Measurements from ENCODE around the gene SFT2D3. TPM values are rescaled to one million over a fixed set of nuclear protein-coding genes. Genes with fewer than 3 reads are reported as not detected.

The SFT2D3 gene
- total and polyA plus RNA-seq, 2 of the 13 experiments (the other 11 are each of a cell fraction or from before 2014, with no cell fraction given) = 8.3 to 9.4 TPM

GRCh38 chr2:127704641-127705390 is 3.5 kb downstream of the SFT2D3 start:
- Histone ChIP-seq H3K27ac (ENCODE audit: extremely low read length, insufficient read depth, low read length) (no peak overlapping the region), H2AFZ (ENCODE audit: low read length) (no peak overlapping the region), H3K4me1 (ENCODE audit: insufficient read depth, low read length) (peaks cover 25% of the 10 kb centered on the region), H3K9ac (ENCODE audit: insufficient read depth, low read depth, low read length) (no peak overlapping the region), H3K27me3 (ENCODE audit: control insufficient read depth in 1 of 2, insufficient read depth in 2 of 2, low read length in 2 of 2) (no peaks in the 10 kb centered on the region), H4K20me1 (ENCODE audit: insufficient read depth, low read length) (0 out of 2 replicates have a peak, but pooled peaks cover 2% of the 10 kb centered on the region), H3K79me2 (ENCODE audit: insufficient read depth, low read length) (peaks cover 14% of the 10 kb centered on the region), H3K36me3 (replicated peaks in 1 of 2; ENCODE audit: control insufficient read depth in 1 of 2, insufficient read depth in 2 of 2, low read length in 2 of 2) (peaks cover 23 to 32% of the 10 kb centered on the region in 2 experiments), H3K4me3 (replicated peaks in 1 of 3; ENCODE audit: insufficient read depth in 1 of 3, low read depth in 2 of 3, low read length in 3 of 3) (no peak overlapping the region), H3K9me3 (ENCODE audit: low read length) (no peaks in the 10 kb centered on the region), H3K4me2 (ENCODE audit: low read depth, low read length) (no peak overlapping the region)
- no peak for ATAC-seq
- ChIA-PET CTCF (ENCODE audit: low intra/inter-chr PET ratio, low total read pairs) (no interaction called here), POLR2A (no interaction called here)
- in situ Hi-C loops (cut with HindIII; ENCODE audit: extremely low pct_ligation_motif_present, low pct_unique_long_range_greater_than_20kb) (no loop called here), intact Hi-C loops (cut with micrococcal nuclease; ENCODE audit: unreplicated experiment) (no loop called here)
- FAIRE-seq = no peak
- 93% methylated on average over 5 of the region's 5 CpGs for WGBS (ENCODE audit: low lambda C conversion rate)
- no TSS peak for BruUV-seq (replicated peaks)
- DNase-seq (ENCODE audit: low spot score) = no peak
- TF ChIP-seq RBM22 (optimal IDR thresholded peaks at IDR 0.05; ENCODE audit: low read length) = peak; percentile 8
- TF ChIP-seq ZNF775 (CRISPR knock-in tag; IDR thresholded peaks at IDR 0.05; ENCODE audit: borderline replicate concordance) = no peak
- TF ChIP-seq, protein P1, sequence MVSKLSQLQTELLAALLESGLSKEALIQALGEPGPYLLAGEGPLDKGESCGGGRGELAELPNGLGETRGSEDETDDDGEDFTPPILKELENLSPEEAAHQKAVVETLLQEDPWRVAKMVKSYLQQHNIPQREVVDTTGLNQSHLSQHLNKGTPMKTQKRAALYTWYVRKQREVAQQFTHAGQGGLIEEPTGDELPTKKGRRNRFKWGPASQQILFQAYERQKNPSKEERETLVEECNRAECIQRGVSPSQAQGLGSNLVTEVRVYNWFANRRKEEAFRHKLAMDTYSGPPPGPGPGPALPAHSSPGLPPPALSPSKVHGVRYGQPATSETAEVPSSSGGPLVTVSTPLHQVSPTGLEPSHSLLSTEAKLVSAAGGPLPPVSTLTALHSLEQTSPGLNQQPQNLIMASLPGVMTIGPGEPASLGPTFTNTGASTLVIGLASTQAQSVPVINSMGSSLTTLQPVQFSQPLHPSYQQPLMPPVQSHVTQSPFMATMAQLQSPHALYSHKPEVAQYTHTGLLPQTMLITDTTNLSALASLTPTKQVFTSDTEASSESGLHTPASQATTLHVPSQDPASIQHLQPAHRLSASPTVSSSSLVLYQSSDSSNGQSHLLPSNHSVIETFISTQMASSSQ (IDR thresholded peaks at IDR 0.05; ENCODE audit: low read depth) = no peak
- TF ChIP-seq, protein P1 (CRISPR knock-in tag; IDR thresholded peaks at IDR 0.05; ENCODE audit: borderline replicate concordance) = no peak
- 0 out of 4 replicates have a peak, but pooled peaks of 1 of the 2 experiments have one; percentile 12 for TF ChIP-seq POLR2A (IDR thresholded peaks at IDR 0.05; ENCODE audit: insufficient read depth in 1 of 2, low read depth in 2 of 2, low read length in 2 of 2)
- TF ChIP-seq MLXIP (CRISPR knock-in tag; IDR thresholded peaks at IDR 0.05; ENCODE audit: borderline replicate concordance) = no peak
- TF ChIP-seq GPN1 (CRISPR knock-in tag; IDR thresholded peaks at IDR 0.05; ENCODE audit: borderline replicate concordance) = no peak
- TF ChIP-seq ZNF318 (CRISPR knock-in tag; IDR thresholded peaks at IDR 0.05) = no peak

Measured in HepG2 (cell line).